GM23338 (cell line): ENCODE results near the gene KCNIP1. TPM values are rescaled to one million over a fixed set of nuclear protein-coding genes. Genes with fewer than 3 reads are reported as not detected.

Experiments
- ATAC-seq: fragments of 200-7000 bp; cut with Tn5 transposase; 3 replicates; pipeline ENCODE4 v1.9.1; 2020
- DNase-seq: peaks from one replicate; pipeline ENCODE4 v3.0.0-alpha.2; 2015; ENCODE audit warnings: low spot score
- H2AFZ ChIP-seq: fragments of 200-600 bp; sonication (generic); 2 replicates; pipeline ENCODE4 v1.8.0; 2016; ENCODE audit warnings: antibody characterized with exemption, mild to moderate bottlenecking, moderate library complexity
- H3F3A ChIP-seq: fragments of 200-600 bp; sonication (generic); replicated peaks from 2 replicates; pipeline ENCODE4 v1.8.0; 2017; ENCODE audit warnings: antibody characterized with exemption, mixed run types, low read depth
- H3K27ac ChIP-seq: fragments of 200-600 bp; sonication (generic); 2 replicates; pipeline ENCODE4 v1.6.1; 2016; ENCODE audit warnings: low read depth
- H3K27me3 ChIP-seq: fragments of 200-600 bp; sonication (generic); 2 replicates; pipeline ENCODE4 v1.8.0; 2016; ENCODE audit warnings: mild to moderate bottlenecking, mixed run types, moderate library complexity; ENCODE audit not compliant: insufficient read depth
- H3K36me3 ChIP-seq: fragments of 200-600 bp; sonication (generic); 2 replicates; pipeline ENCODE4 v1.8.0; 2016; ENCODE audit warnings: mild to moderate bottlenecking; ENCODE audit not compliant: insufficient read depth
- H3K4me1 ChIP-seq: fragments of 200-600 bp; sonication (generic); 2 replicates; pipeline ENCODE4 v1.8.0; 2016; ENCODE audit warnings: mild to moderate bottlenecking, moderate library complexity; ENCODE audit not compliant: insufficient read depth
- H3K4me2 ChIP-seq: fragments of 200-600 bp; sonication (generic); 2 replicates; pipeline ENCODE4 v1.7.1; 2017; ENCODE audit warnings: mixed run types
- H3K4me3 ChIP-seq: fragments of 200-600 bp; sonication (generic); 2 replicates; pipeline ENCODE4 v1.6.1; 2016; ENCODE audit warnings: mixed run types
- H3K79me2 ChIP-seq: fragments of 200-600 bp; sonication (generic); replicated peaks from 2 replicates; pipeline ENCODE4 v1.8.0; 2017; ENCODE audit warnings: mild to moderate bottlenecking; ENCODE audit not compliant: insufficient read depth
- H3K9me2 ChIP-seq: fragments of 200-600 bp; sonication (generic); 2 replicates; pipeline ENCODE4 v1.8.0; 2017; ENCODE audit not compliant: insufficient read depth
- H4K20me1 ChIP-seq: fragments of 200-600 bp; sonication (generic); replicated peaks from 2 replicates; pipeline ENCODE4 v1.8.0; 2017; ENCODE audit warnings: mild to moderate bottlenecking; ENCODE audit not compliant: insufficient read depth
- H3K27ac Mint-ChIP-seq: 2 replicates; pipeline ENCODE4 v1.8.0; 2020; ENCODE audit warnings: inconsistent platforms, mild to moderate bottlenecking, moderate library complexity, mixed read lengths
- H3K27me3 Mint-ChIP-seq: 3 replicates; pipeline ENCODE4 v1.8.0; 2022; ENCODE audit warnings: low read depth, mild to moderate bottlenecking, moderate library complexity, mixed read lengths, inconsistent platforms; ENCODE audit not compliant: insufficient read depth, poor library complexity
- H3K36me3 Mint-ChIP-seq: 3 replicates; pipeline ENCODE4 v1.8.0; 2021; ENCODE audit warnings: low read depth, mild to moderate bottlenecking, inconsistent platforms, moderate library complexity, mixed read lengths
- H3K4me1 Mint-ChIP-seq: 3 replicates; pipeline ENCODE4 v1.8.0; 2020; ENCODE audit warnings: mild to moderate bottlenecking, inconsistent platforms, mixed read lengths
- H3K4me3 Mint-ChIP-seq: 3 replicates; pipeline ENCODE4 v1.8.0; 2021; ENCODE audit warnings: moderate library complexity, mild to moderate bottlenecking, inconsistent platforms, mixed read lengths
- H3K9me3 Mint-ChIP-seq: 3 replicates; pipeline ENCODE4 v1.8.0; 2020; ENCODE audit warnings: moderate library complexity, mild to moderate bottlenecking, inconsistent platforms, mixed read lengths
- CREB1 ChIP-seq: fragments of 250-450 bp; sonication (Bioruptor Pico); IDR thresholded peaks from 2 replicates; pipeline ENCODE4 v1.5.0; 2020; ENCODE audit warnings: low read depth, mild to moderate bottlenecking, moderate library complexity
- EZH2 ChIP-seq: fragments of 200-600 bp; sonication (generic); IDR thresholded peaks from one replicate; pipeline ENCODE4 v1.8.0; 2017; ENCODE audit warnings: antibody characterized with exemption, mild to moderate bottlenecking, low read depth; ENCODE audit not compliant: unreplicated experiment
- EZH2phosphoT487 ChIP-seq: fragments of 200-600 bp; sonication (generic); IDR thresholded peaks from one replicate; pipeline ENCODE4 v1.8.1; 2018; ENCODE audit warnings: antibody characterized with exemption; ENCODE audit not compliant: unreplicated experiment
- JUNB ChIP-seq: IDR thresholded peaks from one replicate; pipeline ENCODE4 v1.6.1; 2016; ENCODE audit warnings: antibody characterized with exemption; ENCODE audit not compliant: unreplicated experiment
- NANOG ChIP-seq: IDR thresholded peaks from 2 replicates; pipeline ENCODE4 v1.6.1; 2016; ENCODE audit warnings: antibody characterized with exemption, borderline replicate concordance
- POLR2AphosphoS5 ChIP-seq: IDR thresholded peaks from 2 replicates; pipeline ENCODE4 v1.6.1; 2016; ENCODE audit warnings: antibody characterized with exemption, low read depth
- REST ChIP-seq: IDR thresholded peaks from one replicate; pipeline ENCODE4 v1.6.1; 2018; ENCODE audit warnings: antibody characterized with exemption; ENCODE audit not compliant: unreplicated experiment
- STAT1 ChIP-seq: IDR thresholded peaks from one replicate; pipeline ENCODE4 v1.6.1; 2016; ENCODE audit warnings: antibody characterized with exemption; ENCODE audit not compliant: unreplicated experiment
- ZNF114 ChIP-seq: fragments of 250-450 bp; sonication (Bioruptor Pico); IDR thresholded peaks from 2 replicates; pipeline ENCODE4 v1.5.0; 2020; ENCODE audit warnings: mild to moderate bottlenecking, moderate library complexity
- ZNF331 ChIP-seq: fragments of 250-450 bp; sonication (Bioruptor Pico); IDR thresholded peaks from 2 replicates; pipeline ENCODE4 v1.5.0; 2020; ENCODE audit warnings: low read depth, mild to moderate bottlenecking, moderate library complexity
- polyA plus RNA-seq: library from polyadenylated mRNA; unstranded; fragments of >200 nt; fragmentation: Nextera tagmentation; extraction: Ambion mirVana; gene quantifications from 2 replicates; pipeline ENCODE4 v1.2.1, GENCODE V29; 2016
- total RNA-seq: library from RNA; depleted of rRNA; stranded (reverse); fragments of >200 nt; shearing (Covaris generic); gene quantifications from 2 replicates; pipeline ENCODE4 v1.2.3, GENCODE V29; 2014
- TF ChIP-seq, protein P1 (sequence below), 2 experiments: fragments of 200-600 bp in 1 of 2; sonication (generic) in 1 of 2; conservative IDR thresholded peaks; 2 replicates each; pipeline versions ENCODE4 v1.5.1 to v1.6.1; 2016 to 2017; ENCODE audit warnings: antibody characterized with exemption in 2 of 2, low read depth in 2 of 2, mild to moderate bottlenecking in 2 of 2, moderate library complexity in 1 of 2
- TF ChIP-seq, protein P2 (sequence below): fragments of 250-450 bp; sonication (Bioruptor Pico); IDR thresholded peaks from 2 replicates; pipeline ENCODE4 v1.5.0; 2020; ENCODE audit warnings: mild to moderate bottlenecking, moderate library complexity
- TF ChIP-seq, protein P3 (sequence below): IDR thresholded peaks from 2 replicates; pipeline ENCODE4 v1.6.1; 2016; ENCODE audit warnings: antibody characterized with exemption

Gene KCNIP1
- total and polyA plus RNA-seq, 2 experiments from 2014 or later, result 0.31 to 0.87 TPM

- Mint-ChIP-seq H3K27ac (no peak overlapping the region), H3K4me1 (peaks cover 22% of the 10 kb centered on the region; the same call in 2 of the 3 replicates), H3K4me3 (no peak overlapping the region), H3K27me3 (peaks cover 3% of the 10 kb centered on the region), H3K9me3 (no peaks in the 10 kb centered on the region; the same call in 2 of the 3 replicates), H3K36me3 (no peaks in the 10 kb centered on the region)
- Histone ChIP-seq H3F3A (no peaks in the 10 kb centered on the region), H3K79me2 (no peaks in the 10 kb centered on the region), H3K9me2 (no peaks in the 10 kb centered on the region; the same call in 1 of the 2 replicates), H4K20me1 (no peaks in the 10 kb centered on the region), H3K4me2 (no peak overlapping the region), H3K27me3 (no peaks in the 10 kb centered on the region), H3K4me3 (no peak overlapping the region), H3K27ac (no peak overlapping the region), H2AFZ (no peak overlapping the region), H3K4me1 (no peaks in the 10 kb centered on the region), H3K36me3 (no peaks in the 10 kb centered on the region)
- TF ChIP-seq, protein P1, sequence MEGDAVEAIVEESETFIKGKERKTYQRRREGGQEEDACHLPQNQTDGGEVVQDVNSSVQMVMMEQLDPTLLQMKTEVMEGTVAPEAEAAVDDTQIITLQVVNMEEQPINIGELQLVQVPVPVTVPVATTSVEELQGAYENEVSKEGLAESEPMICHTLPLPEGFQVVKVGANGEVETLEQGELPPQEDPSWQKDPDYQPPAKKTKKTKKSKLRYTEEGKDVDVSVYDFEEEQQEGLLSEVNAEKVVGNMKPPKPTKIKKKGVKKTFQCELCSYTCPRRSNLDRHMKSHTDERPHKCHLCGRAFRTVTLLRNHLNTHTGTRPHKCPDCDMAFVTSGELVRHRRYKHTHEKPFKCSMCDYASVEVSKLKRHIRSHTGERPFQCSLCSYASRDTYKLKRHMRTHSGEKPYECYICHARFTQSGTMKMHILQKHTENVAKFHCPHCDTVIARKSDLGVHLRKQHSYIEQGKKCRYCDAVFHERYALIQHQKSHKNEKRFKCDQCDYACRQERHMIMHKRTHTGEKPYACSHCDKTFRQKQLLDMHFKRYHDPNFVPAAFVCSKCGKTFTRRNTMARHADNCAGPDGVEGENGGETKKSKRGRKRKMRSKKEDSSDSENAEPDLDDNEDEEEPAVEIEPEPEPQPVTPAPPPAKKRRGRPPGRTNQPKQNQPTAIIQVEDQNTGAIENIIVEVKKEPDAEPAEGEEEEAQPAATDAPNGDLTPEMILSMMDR (conservative IDR thresholded peaks at IDR 0.05; ENCODE audit: low read depth in 2 of 2), result no peak
- TF ChIP-seq, protein P2, sequence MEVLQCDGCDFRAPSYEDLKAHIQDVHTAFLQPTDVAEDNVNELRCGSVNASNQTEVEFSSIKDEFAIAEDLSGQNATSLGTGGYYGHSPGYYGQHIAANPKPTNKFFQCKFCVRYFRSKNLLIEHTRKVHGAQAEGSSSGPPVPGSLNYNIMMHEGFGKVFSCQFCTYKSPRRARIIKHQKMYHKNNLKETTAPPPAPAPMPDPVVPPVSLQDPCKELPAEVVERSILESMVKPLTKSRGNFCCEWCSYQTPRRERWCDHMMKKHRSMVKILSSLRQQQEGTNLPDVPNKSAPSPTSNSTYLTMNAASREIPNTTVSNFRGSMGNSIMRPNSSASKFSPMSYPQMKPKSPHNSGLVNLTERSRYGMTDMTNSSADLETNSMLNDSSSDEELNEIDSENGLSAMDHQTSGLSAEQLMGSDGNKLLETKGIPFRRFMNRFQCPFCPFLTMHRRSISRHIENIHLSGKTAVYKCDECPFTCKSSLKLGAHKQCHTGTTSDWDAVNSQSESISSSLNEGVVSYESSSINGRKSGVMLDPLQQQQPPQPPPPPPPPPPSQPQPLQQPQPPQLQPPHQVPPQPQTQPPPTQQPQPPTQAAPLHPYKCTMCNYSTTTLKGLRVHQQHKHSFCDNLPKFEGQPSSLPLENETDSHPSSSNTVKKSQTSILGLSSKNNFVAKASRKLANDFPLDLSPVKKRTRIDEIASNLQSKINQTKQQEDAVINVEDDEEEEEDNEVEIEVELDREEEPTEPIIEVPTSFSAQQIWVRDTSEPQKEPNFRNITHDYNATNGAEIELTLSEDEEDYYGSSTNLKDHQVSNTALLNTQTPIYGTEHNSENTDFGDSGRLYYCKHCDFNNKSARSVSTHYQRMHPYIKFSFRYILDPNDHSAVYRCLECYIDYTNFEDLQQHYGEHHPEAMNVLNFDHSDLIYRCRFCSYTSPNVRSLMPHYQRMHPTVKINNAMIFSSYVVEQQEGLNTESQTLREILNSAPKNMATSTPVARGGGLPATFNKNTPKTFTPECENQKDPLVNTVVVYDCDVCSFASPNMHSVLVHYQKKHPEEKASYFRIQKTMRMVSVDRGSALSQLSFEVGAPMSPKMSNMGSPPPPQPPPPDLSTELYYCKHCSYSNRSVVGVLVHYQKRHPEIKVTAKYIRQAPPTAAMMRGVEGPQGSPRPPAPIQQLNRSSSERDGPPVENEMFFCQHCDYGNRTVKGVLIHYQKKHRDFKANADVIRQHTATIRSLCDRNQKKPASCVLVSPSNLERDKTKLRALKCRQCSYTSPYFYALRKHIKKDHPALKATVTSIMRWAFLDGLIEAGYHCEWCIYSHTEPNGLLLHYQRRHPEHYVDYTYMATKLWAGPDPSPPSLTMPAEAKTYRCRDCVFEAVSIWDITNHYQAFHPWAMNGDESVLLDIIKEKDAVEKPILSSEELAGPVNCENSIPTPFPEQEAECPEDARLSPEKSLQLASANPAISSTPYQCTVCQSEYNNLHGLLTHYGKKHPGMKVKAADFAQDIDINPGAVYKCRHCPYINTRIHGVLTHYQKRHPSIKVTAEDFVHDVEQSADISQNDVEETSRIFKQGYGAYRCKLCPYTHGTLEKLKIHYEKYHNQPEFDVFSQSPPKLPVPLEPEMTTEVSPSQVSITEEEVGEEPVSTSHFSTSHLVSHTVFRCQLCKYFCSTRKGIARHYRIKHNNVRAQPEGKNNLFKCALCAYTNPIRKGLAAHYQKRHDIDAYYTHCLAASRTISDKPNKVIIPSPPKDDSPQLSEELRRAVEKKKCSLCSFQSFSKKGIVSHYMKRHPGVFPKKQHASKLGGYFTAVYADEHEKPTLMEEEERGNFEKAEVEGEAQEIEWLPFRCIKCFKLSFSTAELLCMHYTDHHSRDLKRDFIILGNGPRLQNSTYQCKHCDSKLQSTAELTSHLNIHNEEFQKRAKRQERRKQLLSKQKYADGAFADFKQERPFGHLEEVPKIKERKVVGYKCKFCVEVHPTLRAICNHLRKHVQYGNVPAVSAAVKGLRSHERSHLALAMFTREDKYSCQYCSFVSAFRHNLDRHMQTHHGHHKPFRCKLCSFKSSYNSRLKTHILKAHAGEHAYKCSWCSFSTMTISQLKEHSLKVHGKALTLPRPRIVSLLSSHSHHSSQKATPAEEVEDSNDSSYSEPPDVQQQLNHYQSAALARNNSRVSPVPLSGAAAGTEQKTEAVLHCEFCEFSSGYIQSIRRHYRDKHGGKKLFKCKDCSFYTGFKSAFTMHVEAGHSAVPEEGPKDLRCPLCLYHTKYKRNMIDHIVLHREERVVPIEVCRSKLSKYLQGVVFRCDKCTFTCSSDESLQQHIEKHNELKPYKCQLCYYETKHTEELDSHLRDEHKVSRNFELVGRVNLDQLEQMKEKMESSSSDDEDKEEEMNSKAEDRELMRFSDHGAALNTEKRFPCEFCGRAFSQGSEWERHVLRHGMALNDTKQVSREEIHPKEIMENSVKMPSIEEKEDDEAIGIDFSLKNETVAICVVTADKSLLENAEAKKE (CRISPR knock-in tag), result no peak
- TF ChIP-seq NANOG (no peak), STAT1 (no peak), REST (no peak), EZH2phosphoT487 (no peak), EZH2 (no peak), JUNB (no peak), POLR2AphosphoS5 (no peak), ZNF114 (no peak), ZNF331 (CRISPR knock-in tag) (no peak), CREB1 (CRISPR knock-in tag) (no peak)
- TF ChIP-seq, protein P3, sequence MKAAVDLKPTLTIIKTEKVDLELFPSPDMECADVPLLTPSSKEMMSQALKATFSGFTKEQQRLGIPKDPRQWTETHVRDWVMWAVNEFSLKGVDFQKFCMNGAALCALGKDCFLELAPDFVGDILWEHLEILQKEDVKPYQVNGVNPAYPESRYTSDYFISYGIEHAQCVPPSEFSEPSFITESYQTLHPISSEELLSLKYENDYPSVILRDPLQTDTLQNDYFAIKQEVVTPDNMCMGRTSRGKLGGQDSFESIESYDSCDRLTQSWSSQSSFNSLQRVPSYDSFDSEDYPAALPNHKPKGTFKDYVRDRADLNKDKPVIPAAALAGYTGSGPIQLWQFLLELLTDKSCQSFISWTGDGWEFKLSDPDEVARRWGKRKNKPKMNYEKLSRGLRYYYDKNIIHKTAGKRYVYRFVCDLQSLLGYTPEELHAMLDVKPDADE, result no peak
- ATAC-seq, result no peak
- no peak for DNase-seq
Observed at GRCh38 chr5:170496662-170497028, 7.2 kb upstream of the KCNIP1 start.
